Naive thymus-derived CD8-positive, alpha-beta T cell (primary cell): ENCODE results near the gene EFCAB8. TPM values are rescaled to one million over a fixed set of nuclear protein-coding genes. Genes with fewer than 3 reads are reported as not detected.
A peak's percentile ranks its signal among the peaks of the same experiment; 100 is the strongest.

ENCODE experiments used
- ATAC-seq, 2 donors: fragments of 150-1000 bp; cut with Tn5 transposase in 1 of 2; sonication (Bioruptor Pico), chemical (Tn5 transposase) in 1 of 2; 1 replicate in 1 of 2; 2 replicates in 1 of 2; pipeline ENCODE4 v1.10.0; 2021; ENCODE audit warnings: mild to moderate bottlenecking in 2 of 2, moderate library complexity in 2 of 2
- POLR2A ChIA-PET: fragments of 350-600 bp; sonication (Branson Sonifier 250); formaldehyde crosslinking; loops from one replicate; lab custom pipeline; 2021; ENCODE audit warnings: antibody characterized with exemption; lab: Charles Lee
- DNase-seq, 10 donors: peaks; one replicate each; pipeline versions ENCODE4 v3.0.0 to v3.0.0-alpha.2; 2020 to 2022
- H3K27ac Mint-ChIP-seq, 10 donors: one replicate each; pipeline ENCODE4 v1.8.0; 2020 to 2022; ENCODE audit warnings: mild to moderate bottlenecking in 10 of 10, mixed read lengths in 10 of 10, moderate library complexity in 4 of 10, inconsistent platforms in 1 of 10
- H3K27me3 Mint-ChIP-seq, 5 donors: one replicate each; pipeline ENCODE4 v1.8.0; 2021 to 2022; ENCODE audit warnings: mixed read lengths in 5 of 5
- H3K36me3 Mint-ChIP-seq, 3 donors: one replicate each; pipeline ENCODE4 v1.8.0; 2020 to 2022; ENCODE audit warnings: mixed read lengths in 3 of 3, mild to moderate bottlenecking in 2 of 3, inconsistent platforms in 1 of 3
- H3K4me1 Mint-ChIP-seq, 4 donors: one replicate each; pipeline ENCODE4 v1.8.0; 2021 to 2022; ENCODE audit warnings: mixed read lengths in 4 of 4
- H3K4me3 Mint-ChIP-seq, 10 donors: one replicate each; pipeline ENCODE4 v1.8.0; 2020 to 2022; ENCODE audit warnings: mild to moderate bottlenecking in 10 of 10, mixed read lengths in 10 of 10, moderate library complexity in 6 of 10, inconsistent platforms in 1 of 10
- H3K9me3 Mint-ChIP-seq, 9 donors: one replicate each; pipeline ENCODE4 v1.8.0; 2020 to 2022; ENCODE audit warnings: mixed read lengths in 9 of 9, mild to moderate bottlenecking in 3 of 9, inconsistent platforms in 1 of 9, moderate library complexity in 1 of 9
- polyA plus RNA-seq, 3 donors: library from polyadenylated mRNA; unstranded; fragments of 300-500 nt; fragmentation: Illumina TruSeq; gene quantifications; one replicate each; pipeline ENCODE4 v1.2.3, GENCODE V29; 2021
- total RNA-seq, 8 experiments: library from RNA in 2 of 8; stranded (reverse) in 2 of 8; gene quantifications; one replicate each; pipeline ENCODE4 v1.2.3 and lab custom pipeline; 2021 to 2026

The EFCAB8 gene
- total and polyA plus RNA-seq, 5 experiments from 2014 or later, result 2.2 to 2.9 TPM; not detected in 3

- POLR2A ChIA-PET, result no interaction called here
- no peak for ATAC-seq
- Mint-ChIP-seq H3K9me3 (no peaks in the 10 kb centered on the region), H3K27me3 (no peaks in the 10 kb centered on the region), H3K27ac (peak overlapping the region in 7 of 10 donors; percentile 6 to 57 (median 38)), H3K4me1 (peaks cover 21 to 57% (median 34%) of the 10 kb centered on the region in 4 donors), H3K4me3 (no peak overlapping the region), H3K36me3 (no peaks in the 10 kb centered on the region)
- DNase-seq, result no peak
These were observed 48.3 kb downstream of the EFCAB8 start for GRCh38 chr20:32906871-32907495.

- H3K4me3 Mint-ChIP-seq, result no peak overlapping the region
- peaks cover 14 to 49% (median 31%) of the 10 kb centered on the region in 4 donors for H3K4me1 Mint-ChIP-seq
- H3K36me3 Mint-ChIP-seq, result no peaks in the 10 kb centered on the region
- ATAC-seq (no peak), DNase-seq (no peak)
- H3K27me3 Mint-ChIP-seq, result no peaks in the 10 kb centered on the region
- POLR2A ChIA-PET, result no interaction called here
- peak overlapping the region in 4 of 10 donors; percentile 41 to 59 (median 50) for H3K27ac Mint-ChIP-seq
- H3K9me3 Mint-ChIP-seq, result no peaks in the 10 kb centered on the region
These were observed 49.2 kb downstream of the EFCAB8 start for GRCh38 chr20:32907886-32908285.

- peak in 5 of 10 donors; percentile 11 to 40 (median 21) for DNase-seq
- Mint-ChIP-seq H3K4me1 (peaks cover 10 to 42% (median 23%) of the 10 kb centered on the region in 4 donors), H3K36me3 (no peaks in the 10 kb centered on the region), H3K4me3 (no peak overlapping the region), H3K27me3 (no peaks in the 10 kb centered on the region), H3K9me3 (no peaks in the 10 kb centered on the region), H3K27ac (peak overlapping the region in 7 of 10 donors; percentile 41 to 85 (median 59))
- POLR2A ChIA-PET, result no interaction called here
- ATAC-seq, result peak; percentile 60 to 85
These were observed 49.9 kb downstream of the EFCAB8 start for GRCh38 chr20:32908334-32909292.

- Mint-ChIP-seq H3K4me3 (no peak overlapping the region), H3K36me3 (peaks cover 0 to 3% (median 2%) of the 10 kb centered on the region in 3 donors), H3K4me1 (peaks cover 10 to 40% (median 23%) of the 10 kb centered on the region in 4 donors), H3K27me3 (no peaks in the 10 kb centered on the region), H3K27ac (peak overlapping the region in 8 of 10 donors; percentile 21 to 83 (median 58)), H3K9me3 (peaks cover 0 to 5% (median 0%) of the 10 kb centered on the region in 9 donors)
- DNase-seq (peak in 1 of 10 donors; percentile 18), ATAC-seq (no peak)
- POLR2A ChIA-PET, result no interaction called here
These were observed 50.7 kb downstream of the EFCAB8 start for GRCh38 chr20:32909451-32909850.

- POLR2A ChIA-PET, result no interaction called here
- ATAC-seq (no peak), DNase-seq (no peak)
- Mint-ChIP-seq H3K27ac (peak overlapping the region in 4 of 10 donors; percentile 59 to 83 (median 66)), H3K36me3 (peaks cover 0 to 5% (median 4%) of the 10 kb centered on the region in 3 donors), H3K4me3 (no peak overlapping the region), H3K4me1 (peaks cover 10 to 40% (median 23%) of the 10 kb centered on the region in 4 donors), H3K9me3 (peaks cover 0 to 10% (median under 1%) of the 10 kb centered on the region in 9 donors), H3K27me3 (no peaks in the 10 kb centered on the region)
These were observed 51.3 kb downstream of the EFCAB8 start for GRCh38 chr20:32909896-32910571.

- Mint-ChIP-seq H3K27ac (peak overlapping the region in 2 of 10 donors; percentile 19 to 75), H3K27me3 (no peaks in the 10 kb centered on the region), H3K9me3 (peaks cover 0 to 22% (median 8%) of the 10 kb centered on the region in 9 donors), H3K36me3 (peaks cover 0 to 15% (median 9%) of the 10 kb centered on the region in 3 donors), H3K4me1 (peaks cover 4 to 32% (median 16%) of the 10 kb centered on the region in 4 donors), H3K4me3 (no peak overlapping the region)
- ATAC-seq, result no peak
- POLR2A ChIA-PET, result no interaction called here
- DNase-seq, result peak in 1 of 10 donors; percentile 40
These were observed 52.6 kb downstream of the EFCAB8 start for GRCh38 chr20:32911355-32911754.

GRCh38 chr20:32912688-32913087 is 54.0 kb downstream of the EFCAB8 start:
- H3K4me3 Mint-ChIP-seq, result no peak overlapping the region
- peak overlapping the region in 3 of 10 donors; percentile 39 to 56 (median 48) for H3K27ac Mint-ChIP-seq
- H3K4me1 Mint-ChIP-seq, result peaks cover 0 to 19% (median 11%) of the 10 kb centered on the region in 4 donors
- POLR2A ChIA-PET, result no interaction called here
- H3K9me3 Mint-ChIP-seq, result peaks cover 0 to 28% (median 9%) of the 10 kb centered on the region in 9 donors
- ATAC-seq (no peak), DNase-seq (no peak)
- H3K36me3 Mint-ChIP-seq, result peaks cover 0 to 17% (median 14%) of the 10 kb centered on the region in 3 donors
- no peaks in the 10 kb centered on the region for H3K27me3 Mint-ChIP-seq

- no peak overlapping the region for H3K27ac Mint-ChIP-seq
- peaks cover 0 to 17% (median 14%) of the 10 kb centered on the region in 3 donors for H3K36me3 Mint-ChIP-seq
- H3K4me3 Mint-ChIP-seq, result no peak overlapping the region
- peaks cover 0 to 7% (median 6%) of the 10 kb centered on the region in 4 donors for H3K4me1 Mint-ChIP-seq
- peaks cover 0 to 28% (median 9%) of the 10 kb centered on the region in 9 donors for H3K9me3 Mint-ChIP-seq
- ATAC-seq (no peak), DNase-seq (no peak)
- POLR2A ChIA-PET, result no interaction called here
- no peaks in the 10 kb centered on the region for H3K27me3 Mint-ChIP-seq
These were observed 55.3 kb downstream of the EFCAB8 start for GRCh38 chr20:32914031-32914430.

GRCh38 chr20:32917191-32917950 is 58.6 kb downstream of the EFCAB8 start:
- H3K27me3 Mint-ChIP-seq, result no peaks in the 10 kb centered on the region
- H3K4me1 Mint-ChIP-seq, result peaks cover 0 to 5% (median 0%) of the 10 kb centered on the region in 4 donors
- H3K9me3 Mint-ChIP-seq, result peaks cover 0 to 28% (median 9%) of the 10 kb centered on the region in 9 donors
- no peak for ATAC-seq
- H3K27ac Mint-ChIP-seq, result no peak overlapping the region
- POLR2A ChIA-PET, result no interaction called here
- H3K4me3 Mint-ChIP-seq, result no peak overlapping the region
- peaks cover 3 to 27% (median 14%) of the 10 kb centered on the region in 3 donors for H3K36me3 Mint-ChIP-seq
- DNase-seq, result no peak

- Mint-ChIP-seq H3K4me3 (no peak overlapping the region), H3K27ac (no peak overlapping the region), H3K27me3 (no peaks in the 10 kb centered on the region), H3K36me3 (peaks cover 3 to 27% (median 14%) of the 10 kb centered on the region in 3 donors), H3K9me3 (peaks cover 0 to 28% (median 9%) of the 10 kb centered on the region in 9 donors), H3K4me1 (peaks cover 0 to 5% (median 0%) of the 10 kb centered on the region in 4 donors)
- no peak for ATAC-seq
- no peak for DNase-seq
- POLR2A ChIA-PET, result no interaction called here
These were observed 59.6 kb downstream of the EFCAB8 start for GRCh38 chr20:32918296-32918695.

- Mint-ChIP-seq H3K9me3 (peaks cover 0 to 28% (median 9%) of the 10 kb centered on the region in 9 donors), H3K36me3 (peaks cover 3 to 27% (median 14%) of the 10 kb centered on the region in 3 donors)
These were observed 60.0 kb downstream of the EFCAB8 start for GRCh38 chr20:32918751-32919150.

More at GRCh38 chr20:32918751-32919150, 60.0 kb downstream of the EFCAB8 start:
- ATAC-seq, result no peak
- H3K4me3 Mint-ChIP-seq, result no peak overlapping the region
- peaks cover 0 to 5% (median 0%) of the 10 kb centered on the region in 4 donors for H3K4me1 Mint-ChIP-seq
- peak overlapping the region in 1 of 10 donors; percentile 8 for H3K27ac Mint-ChIP-seq
- DNase-seq, result no peak
- H3K27me3 Mint-ChIP-seq, result no peaks in the 10 kb centered on the region
- POLR2A ChIA-PET, result no interaction called here
